HAP-1 (cell line): ENCODE results near the gene CLEC20A.
"Not testable (repeated sequence)": the region's sequence is repeated elsewhere in the genome, so short reads cannot be mapped to it uniquely, and the experiment has no call there.

ENCODE experiments used
- DNase-seq, 2 experiments: peaks; one replicate each; pipeline ENCODE4 v3.0.0-alpha.2; 2016 to 2020; ENCODE audit warnings: low spot score in 2 of 2
- H3K27me3 ChIP-seq: fragments of 250-450 bp; sonication (Bioruptor Pico); 2 replicates; pipeline ENCODE4 v1.5.1; 2020; ENCODE audit warnings: low read depth, mild to moderate bottlenecking, moderate library complexity
- H3K36me3 ChIP-seq: fragments of 250-450 bp; sonication (Bioruptor Pico); replicated peaks from 2 replicates; pipeline ENCODE4 v1.5.1; 2020; ENCODE audit warnings: mild to moderate bottlenecking
- H3K4me1 ChIP-seq: fragments of 250-450 bp; sonication (Bioruptor Pico); 2 replicates; pipeline ENCODE4 v1.5.1; 2020; ENCODE audit warnings: mild to moderate bottlenecking
- H3K4me3 ChIP-seq: fragments of 250-450 bp; sonication (Bioruptor Pico); 2 replicates; pipeline ENCODE4 v1.5.1; 2020; ENCODE audit warnings: mild to moderate bottlenecking, moderate library complexity
- H3K9me3 ChIP-seq: fragments of 250-450 bp; sonication (Bioruptor Pico); 2 replicates; pipeline ENCODE4 v1.5.1; 2020; ENCODE audit warnings: mild to moderate bottlenecking, moderate library complexity
- in situ Hi-C: fragments of 300-500 bp; cut with MboI; formaldehyde crosslinking; loops from 3 replicates; pipeline ENCODE4 v1.14.3; 2020; ENCODE audit warnings: low sequenced_read_pairs, inconsistent platforms, mixed read lengths

The CLEC20A gene

GRCh38 chr1:178520803-178521202 is 24.0 kb upstream of the CLEC20A start:
- H3K36me3 ChIP-seq: no peaks in the 10 kb centered on the region
- no peak overlapping the region for H3K4me3 ChIP-seq
- H3K27me3 ChIP-seq: no peaks in the 10 kb centered on the region
- no peak for DNase-seq
- H3K4me1 ChIP-seq: no peaks in the 10 kb centered on the region
- in situ Hi-C loops: no loop called here
- H3K9me3 ChIP-seq: no peaks in the 10 kb centered on the region

GRCh38 chr1:178518894-178519293 is 22.1 kb upstream of the CLEC20A start:
- Histone ChIP-seq H3K4me1 (no peaks in the 10 kb centered on the region), H3K27me3 (no peaks in the 10 kb centered on the region), H3K36me3 (no peaks in the 10 kb centered on the region), H3K9me3 (no peaks in the 10 kb centered on the region), H3K4me3 (no peak overlapping the region)
- no peak for DNase-seq
- in situ Hi-C loops: no loop called here

- H3K4me1 ChIP-seq: no peaks in the 10 kb centered on the region
- no peak overlapping the region for H3K4me3 ChIP-seq
- H3K9me3 ChIP-seq: no peaks in the 10 kb centered on the region
- in situ Hi-C loops: no loop called here
- no peaks in the 10 kb centered on the region for H3K27me3 ChIP-seq
- DNase-seq: no peak
- H3K36me3 ChIP-seq: no peaks in the 10 kb centered on the region
Measured at GRCh38 chr1:178516110-178516509, 19.3 kb upstream of the CLEC20A start.

- Histone ChIP-seq H3K4me3 (no peak overlapping the region), H3K27me3 (no peaks in the 10 kb centered on the region), H3K9me3 (no peaks in the 10 kb centered on the region), H3K4me1 (no peaks in the 10 kb centered on the region), H3K36me3 (no peaks in the 10 kb centered on the region)
- DNase-seq: no peak
- in situ Hi-C loops: no loop called here
Measured at GRCh38 chr1:178513278-178513983, 16.7 kb upstream of the CLEC20A start.

DNA sequence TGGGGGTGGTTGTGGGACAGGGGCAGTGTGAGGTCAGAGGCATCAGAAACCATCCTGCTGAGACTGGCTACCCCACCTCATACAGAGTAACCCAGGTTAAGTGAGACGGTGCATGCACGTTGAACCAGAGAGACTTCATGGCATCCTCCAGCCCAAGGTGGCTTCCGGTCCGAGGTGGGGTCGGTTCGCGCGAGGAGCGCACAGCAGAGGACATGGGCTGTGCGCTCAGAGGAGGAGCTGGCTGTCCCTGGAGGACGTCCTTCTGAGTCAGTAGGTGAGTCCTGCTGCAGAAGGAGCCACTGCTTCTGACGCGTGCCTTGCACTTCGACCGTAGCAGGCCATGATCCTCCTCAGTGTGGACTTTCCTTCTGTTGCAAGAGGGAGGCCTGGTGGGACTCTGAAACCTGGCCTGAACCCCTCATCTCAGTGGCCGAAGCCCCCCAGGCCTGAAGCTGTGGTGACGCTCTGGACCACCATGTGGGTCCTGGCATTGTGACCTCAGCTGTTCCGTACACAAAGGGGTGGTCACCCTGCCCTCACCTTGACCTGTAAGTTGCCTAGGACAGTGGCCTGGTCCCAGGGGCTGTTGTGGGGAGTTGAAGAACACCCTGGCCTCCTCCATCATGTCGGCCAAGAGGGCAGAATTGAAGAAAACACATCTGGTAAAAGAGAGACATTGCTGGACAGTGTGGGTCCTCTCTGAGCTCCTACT is 16.0 kb upstream of the CLEC20A start, which contains the start of gene TEX35:
TSS of gene TEX35 (plus strand) at position 544 of the 712 bp plus-strand sequence. CDS start at position 624, 80 bp downstream.
- no peaks in the 10 kb centered on the region for H3K4me1 ChIP-seq
- in situ Hi-C loops: no loop called here
- no peak for DNase-seq
- H3K36me3 ChIP-seq: no peaks in the 10 kb centered on the region
- H3K27me3 ChIP-seq: no peaks in the 10 kb centered on the region
- H3K4me3 ChIP-seq: no peak within 1 kb of the TSS
- H3K9me3 ChIP-seq: no peaks in the 10 kb centered on the region

GRCh38 chr1:178510155-178510554 is 13.4 kb upstream of the CLEC20A start:
- H3K9me3 ChIP-seq: no peaks in the 10 kb centered on the region
- in situ Hi-C loops: no loop called here

GRCh38 chr1:178509414-178510007 is 12.7 kb upstream of the CLEC20A start:
- no peak for DNase-seq
- Histone ChIP-seq H3K27me3 (no peaks in the 10 kb centered on the region), H3K36me3 (no peaks in the 10 kb centered on the region), H3K4me3 (no peak overlapping the region), H3K9me3 (no peaks in the 10 kb centered on the region), H3K4me1 (no peaks in the 10 kb centered on the region)
- in situ Hi-C loops: no loop called here

More at GRCh38 chr1:178510155-178510554, 13.4 kb upstream of the CLEC20A start:
- no peaks in the 10 kb centered on the region for H3K27me3 ChIP-seq
- no peak for DNase-seq
- no peaks in the 10 kb centered on the region for H3K36me3 ChIP-seq
- no peaks in the 10 kb centered on the region for H3K4me1 ChIP-seq
- H3K4me3 ChIP-seq: no peak overlapping the region

GRCh38 chr1:178506669-178507068 is 9.9 kb upstream of the CLEC20A start:
- Histone ChIP-seq H3K4me3 (no peak overlapping the region), H3K4me1 (no peaks in the 10 kb centered on the region), H3K27me3 (no peaks in the 10 kb centered on the region), H3K9me3 (no peaks in the 10 kb centered on the region), H3K36me3 (no peaks in the 10 kb centered on the region)
- DNase-seq: no peak
- in situ Hi-C loops: no loop called here

GRCh38 chr1:178506177-178506576 is 9.4 kb upstream of the CLEC20A start:
- Histone ChIP-seq H3K9me3 (no peaks in the 10 kb centered on the region), H3K4me3 (no peak overlapping the region), H3K27me3 (no peaks in the 10 kb centered on the region), H3K4me1 (no peaks in the 10 kb centered on the region), H3K36me3 (no peaks in the 10 kb centered on the region)
- in situ Hi-C loops: no loop called here
- no peak for DNase-seq

DNA sequence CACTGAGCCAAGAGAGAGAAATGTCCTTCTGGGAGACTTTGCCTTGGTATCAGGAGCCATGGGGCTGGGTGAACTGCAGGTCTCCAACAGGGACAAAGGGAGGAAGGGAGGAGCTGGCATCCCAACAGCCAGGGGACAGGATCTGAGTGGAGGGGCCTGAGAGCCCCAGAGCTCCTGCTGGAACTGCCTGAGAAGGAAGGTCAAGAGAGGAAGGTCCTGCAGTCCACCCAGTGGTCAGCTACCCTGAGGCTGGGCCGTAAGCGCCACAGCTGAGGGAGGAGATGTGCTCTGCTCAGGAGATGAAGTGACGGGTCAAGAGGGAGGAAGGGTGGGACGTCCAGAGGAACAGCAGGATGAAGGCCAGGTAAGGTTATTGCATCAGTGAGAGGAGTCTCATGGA is 7.5 kb upstream of the CLEC20A start:
- no peaks in the 10 kb centered on the region for H3K4me1 ChIP-seq
- H3K4me3 ChIP-seq: no peak overlapping the region
- H3K27me3 ChIP-seq: no peaks in the 10 kb centered on the region
- no peaks in the 10 kb centered on the region for H3K9me3 ChIP-seq
- H3K36me3 ChIP-seq: no peaks in the 10 kb centered on the region
- DNase-seq: no peak
- in situ Hi-C loops: no loop called here

DNA sequence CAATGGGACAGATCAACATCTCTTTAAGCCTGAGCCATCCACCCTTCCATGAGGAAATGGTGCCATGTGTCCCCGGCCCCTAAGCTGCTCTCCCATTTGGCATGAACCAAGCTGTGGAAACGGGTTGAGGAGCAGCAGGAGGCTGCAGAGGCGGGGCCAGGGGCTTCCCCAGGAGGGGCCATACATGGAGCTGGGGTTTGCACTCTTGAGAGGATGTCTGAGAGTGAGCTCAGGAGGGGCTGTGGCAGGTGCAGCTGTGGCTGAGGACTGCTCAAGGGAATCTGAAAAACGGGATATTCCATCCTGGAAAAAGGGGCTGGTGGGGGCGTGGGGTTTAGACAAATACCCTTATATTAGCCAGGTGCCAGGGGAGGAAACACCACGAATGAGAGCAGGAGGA is 7.1 kb upstream of the CLEC20A start:
- no peak for DNase-seq
- in situ Hi-C loops: no loop called here
- H3K36me3 ChIP-seq: no peaks in the 10 kb centered on the region
- no peaks in the 10 kb centered on the region for H3K4me1 ChIP-seq
- no peak overlapping the region for H3K4me3 ChIP-seq
- H3K27me3 ChIP-seq: no peaks in the 10 kb centered on the region
- H3K9me3 ChIP-seq: no peaks in the 10 kb centered on the region

- H3K4me1 ChIP-seq, H3K27me3 ChIP-seq, H3K4me3 ChIP-seq, DNase-seq, H3K9me3 ChIP-seq, in situ Hi-C loops, H3K36me3 ChIP-seq: not testable (repeated sequence)
Measured at GRCh38 chr1:178503316-178503715, 6.6 kb upstream of the CLEC20A start.

GRCh38 chr1:178502856-178503255 is 6.1 kb upstream of the CLEC20A start:
- Histone ChIP-seq H3K4me3 (no peak overlapping the region), H3K9me3 (no peaks in the 10 kb centered on the region), H3K27me3 (no peaks in the 10 kb centered on the region), H3K36me3 (no peaks in the 10 kb centered on the region), H3K4me1 (no peaks in the 10 kb centered on the region)
- no peak for DNase-seq
- in situ Hi-C loops: no loop called here

DNA sequence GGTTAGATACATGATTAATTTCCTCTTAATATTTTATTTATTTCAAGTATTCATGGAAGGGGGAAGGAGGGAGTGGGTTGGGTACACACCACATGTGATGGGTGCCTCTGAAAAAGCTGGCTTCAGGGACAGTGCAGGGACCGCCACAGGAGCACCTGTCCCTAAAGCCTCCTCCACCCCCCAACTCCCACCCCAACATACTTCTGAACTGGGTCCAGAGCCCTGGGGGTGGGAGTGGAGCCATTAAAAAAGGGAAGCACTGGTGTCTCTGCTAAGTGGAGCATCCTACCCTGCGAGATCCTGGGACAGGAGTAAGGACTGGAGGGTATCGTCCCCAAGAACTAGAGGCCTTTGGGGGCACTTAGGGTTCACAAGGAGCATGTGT is 5.6 kb upstream of the CLEC20A start:
- Histone ChIP-seq H3K36me3 (no peaks in the 10 kb centered on the region), H3K9me3 (no peaks in the 10 kb centered on the region), H3K4me3 (no peak overlapping the region), H3K27me3 (no peaks in the 10 kb centered on the region), H3K4me1 (no peaks in the 10 kb centered on the region)
- DNase-seq: no peak
- in situ Hi-C loops: no loop called here
